Mesendoderm (in vitro differentiated cells): Measurements from ENCODE around the gene B3GNT5.

ENCODE experiments used
- DNase-seq: peaks from one replicate; pipeline ENCODE4 v3.0.0; 2013
- H2AK5ac ChIP-seq: 2 replicates; pipeline ENCODE4 v1.6.1; 2013; ENCODE audit warnings: low read length, inconsistent platforms
- H2BK120ac ChIP-seq: 2 replicates; pipeline ENCODE4 v1.6.1; 2013; ENCODE audit warnings: low read depth, mild to moderate bottlenecking, low read length, moderate library complexity, mixed read lengths
- H2BK15ac ChIP-seq: replicated peaks from 2 replicates; pipeline ENCODE4 v1.6.1; 2013; ENCODE audit warnings: low read depth, mild to moderate bottlenecking, moderate library complexity
- H2BK5ac ChIP-seq: 2 replicates; pipeline ENCODE4 v1.6.1; 2013; ENCODE audit warnings: low read length, inconsistent platforms
- H3K18ac ChIP-seq: 2 replicates; pipeline ENCODE4 v1.6.1; 2013; ENCODE audit warnings: mild to moderate bottlenecking, low read length, mixed read lengths
- H3K23ac ChIP-seq: one replicate; pipeline ENCODE4 v1.6.1; 2013; ENCODE audit warnings: low read length
- H3K27ac ChIP-seq: 2 replicates; pipeline ENCODE4 v1.5.1; 2013; ENCODE audit warnings: low read depth, mild to moderate bottlenecking, inconsistent platforms, low read length, moderate library complexity
- H3K27me3 ChIP-seq: 2 replicates; pipeline ENCODE4 v1.6.1; 2013; ENCODE audit warnings: low read length, control low read depth, mild to moderate bottlenecking, inconsistent platforms; ENCODE audit not compliant: insufficient read depth, poor library complexity
- H3K36me3 ChIP-seq: 2 replicates; pipeline ENCODE4 v1.6.1; 2013; ENCODE audit warnings: low read length, inconsistent platforms; ENCODE audit not compliant: control insufficient read depth, insufficient read depth
- H3K4ac ChIP-seq: one replicate; pipeline ENCODE4 v1.6.1; 2013; ENCODE audit warnings: low read depth, mild to moderate bottlenecking, low read length, moderate library complexity
- H3K4me1 ChIP-seq: 2 replicates; pipeline ENCODE4 v1.6.1; 2013; ENCODE audit warnings: low read depth, low read length, inconsistent platforms; ENCODE audit not compliant: control insufficient read depth
- H3K4me2 ChIP-seq: 2 replicates; pipeline ENCODE4 v1.6.1; 2013; ENCODE audit warnings: low read length
- H3K4me3 ChIP-seq: 2 replicates; pipeline ENCODE4 v1.5.1; 2013; ENCODE audit warnings: mild to moderate bottlenecking, low read length
- H3K56ac ChIP-seq: one replicate; pipeline ENCODE4 v1.6.1; 2013; ENCODE audit warnings: low read length
- H3K79me1 ChIP-seq: 2 replicates; pipeline ENCODE4 v1.6.1; 2013; ENCODE audit warnings: low read length, inconsistent platforms
- H3K79me2 ChIP-seq: 2 replicates; pipeline ENCODE4 v1.6.1; 2013; ENCODE audit warnings: mild to moderate bottlenecking, low read length; ENCODE audit not compliant: control insufficient read depth, insufficient read depth
- H3K9ac ChIP-seq: 2 replicates; pipeline ENCODE4 v1.6.1; 2013; ENCODE audit warnings: low read length, inconsistent platforms
- H4K5ac ChIP-seq: one replicate; pipeline ENCODE4 v1.6.1; 2013; ENCODE audit warnings: low read length
- H4K8ac ChIP-seq: one replicate; pipeline ENCODE4 v1.6.1; 2013; ENCODE audit warnings: low read depth, mild to moderate bottlenecking, control low read depth, low read length, moderate library complexity
- WGBS: extraction: QIAGEN DNeasy Blood & Tissue Kit; methylation state at CpG from one replicate; pipeline ENCODE4 v1.1.7; 2013; ENCODE audit warnings: low lambda C conversion rate, missing lambda C conversion rate; ENCODE audit not compliant: insufficient coverage; ENCODE audit errors: extremely low coverage; 5-methylcytosine and 5-hydroxymethylcytosine counted together

Gene B3GNT5

DNA sequence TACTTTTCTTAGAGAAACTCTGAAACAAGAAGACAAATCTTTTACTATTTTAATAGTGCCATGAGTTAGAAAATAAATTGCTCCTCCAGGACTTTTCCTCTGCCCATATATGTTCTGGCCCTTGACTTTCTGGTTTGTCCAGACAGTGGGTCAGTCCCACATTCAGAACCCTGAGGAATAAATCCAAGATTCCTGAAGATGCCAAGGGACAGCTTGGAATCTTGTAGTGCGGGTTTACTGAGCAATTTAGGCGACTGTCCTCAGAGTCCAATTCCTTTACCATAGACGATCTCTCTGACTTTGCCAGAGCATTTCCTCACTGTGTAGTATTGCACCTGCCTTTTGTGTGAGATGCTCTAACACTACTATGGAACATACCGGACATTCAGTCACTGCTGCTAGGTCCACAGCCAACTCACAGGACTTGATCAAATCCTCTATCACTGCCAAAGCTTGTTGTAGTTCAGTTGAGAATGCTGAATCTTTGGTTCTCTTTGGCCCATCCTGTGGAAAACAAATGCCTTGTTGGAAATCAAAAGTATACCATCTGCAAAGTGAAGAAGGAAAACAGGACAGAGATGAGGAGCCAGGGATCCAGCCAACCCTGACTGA is 37.4 kb upstream of the B3GNT5 start:
- Histone ChIP-seq H4K8ac (no peak overlapping the region), H3K36me3 (no peaks in the 10 kb centered on the region), H2AK5ac (no peak overlapping the region), H3K27ac (no peak overlapping the region), H3K4me2 (no peak overlapping the region), H2BK120ac (no peak overlapping the region), H3K4me3 (no peak overlapping the region), H4K5ac (no peak overlapping the region), H3K9ac (no peak overlapping the region), H3K56ac (no peak overlapping the region), H3K79me2 (no peaks in the 10 kb centered on the region), H2BK15ac (no peak overlapping the region), H3K23ac (no peak overlapping the region), H2BK5ac (no peak overlapping the region), H3K79me1 (no peaks in the 10 kb centered on the region), H3K27me3 (no peaks in the 10 kb centered on the region), H3K4ac (no peak overlapping the region), H3K18ac (no peak overlapping the region), H3K4me1 (no peaks in the 10 kb centered on the region)
- DNase-seq, result no peak
- WGBS, result no CpG with 5 or more reads among the region's 4 CpGs

DNA sequence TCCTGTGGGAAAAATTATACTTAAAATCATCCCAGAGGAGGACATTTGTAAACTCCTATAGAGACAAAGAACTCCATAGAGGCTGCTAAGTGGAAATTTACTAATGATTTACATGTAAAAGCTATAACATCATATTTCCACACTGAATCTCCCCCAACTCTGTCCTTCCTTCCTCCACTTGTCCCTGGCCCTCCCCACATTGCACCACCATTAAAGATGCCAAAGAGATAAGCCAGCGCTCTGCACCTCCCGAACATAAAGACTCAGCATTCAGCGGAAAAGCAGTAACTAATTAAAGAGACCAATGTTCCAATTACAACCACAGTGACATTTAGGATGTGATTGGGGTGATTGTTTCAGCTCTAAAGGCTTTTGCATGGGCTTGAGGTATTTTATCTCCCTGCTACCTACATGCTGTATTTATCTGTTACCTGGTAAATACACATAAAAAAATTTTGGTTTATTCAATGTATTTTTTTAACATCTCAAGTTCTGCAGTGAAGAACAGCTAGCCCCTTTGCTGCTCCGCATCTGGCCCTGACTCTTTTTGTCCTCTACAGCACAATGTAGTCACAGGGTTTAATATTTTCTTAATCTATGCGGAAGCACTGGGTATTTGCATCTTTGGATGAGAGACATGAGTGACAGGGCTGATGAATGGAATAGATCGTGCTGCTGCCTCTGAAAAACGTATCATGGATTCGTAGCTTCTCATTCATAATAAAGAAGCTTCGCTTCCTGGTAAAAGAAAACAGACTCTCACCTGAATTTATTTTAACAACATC is 35.3 kb upstream of the B3GNT5 start:
- DNase-seq, result no peak
- no peak overlapping the region for H3K4me2 ChIP-seq
- H3K23ac ChIP-seq, result no peak overlapping the region
- no peaks in the 10 kb centered on the region for H3K79me1 ChIP-seq
- H3K27me3 ChIP-seq, result no peaks in the 10 kb centered on the region
- H3K9ac ChIP-seq, result no peak overlapping the region
- H3K56ac ChIP-seq, result no peak overlapping the region
- no peaks in the 10 kb centered on the region for H3K36me3 ChIP-seq
- no peak overlapping the region for H4K8ac ChIP-seq
- H3K4me1 ChIP-seq, result peaks cover 2% of the 10 kb centered on the region
- no CpG with 5 or more reads among the region's 9 CpGs for WGBS
- H2AK5ac ChIP-seq, result no peak overlapping the region
- no peak overlapping the region for H3K27ac ChIP-seq
- H2BK120ac ChIP-seq, result no peak overlapping the region
- no peak overlapping the region for H2BK5ac ChIP-seq
- H3K4me3 ChIP-seq, result no peak overlapping the region
- no peak overlapping the region for H3K4ac ChIP-seq
- no peak overlapping the region for H3K18ac ChIP-seq
- no peak overlapping the region for H2BK15ac ChIP-seq
- no peaks in the 10 kb centered on the region for H3K79me2 ChIP-seq
- H4K5ac ChIP-seq, result no peak overlapping the region

DNA sequence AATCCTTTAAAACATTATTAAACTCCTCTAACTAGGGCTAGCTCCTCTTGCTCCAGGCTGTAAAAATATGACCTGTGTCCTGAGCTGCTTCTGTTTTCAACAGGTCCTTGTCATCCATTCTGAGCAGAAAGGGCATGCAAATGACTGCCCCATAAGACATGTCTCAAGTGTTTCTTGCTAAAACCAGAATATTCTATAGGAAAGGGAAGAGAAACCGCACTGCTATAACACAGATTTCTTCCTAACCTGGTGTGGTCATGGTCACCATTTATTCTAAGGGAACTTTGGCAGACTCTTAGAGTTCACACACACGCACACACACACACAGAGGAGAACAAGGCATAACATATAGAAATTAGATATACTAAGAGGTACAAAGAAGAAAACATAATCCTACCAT is 34.2 kb upstream of the B3GNT5 start:
- Histone ChIP-seq H3K27ac (no peak overlapping the region), H3K9ac (no peak overlapping the region), H3K4me1 (peaks cover 2% of the 10 kb centered on the region), H4K8ac (no peak overlapping the region), H2BK120ac (no peak overlapping the region), H3K4me2 (no peak overlapping the region), H3K23ac (no peak overlapping the region), H2AK5ac (no peak overlapping the region), H3K79me1 (no peaks in the 10 kb centered on the region), H4K5ac (no peak overlapping the region), H3K56ac (no peak overlapping the region), H3K79me2 (no peaks in the 10 kb centered on the region), H3K18ac (no peak overlapping the region), H2BK5ac (no peak overlapping the region), H2BK15ac (no peak overlapping the region), H3K4ac (no peak overlapping the region), H3K36me3 (no peaks in the 10 kb centered on the region), H3K4me3 (no peak overlapping the region), H3K27me3 (no peaks in the 10 kb centered on the region)
- no peak for DNase-seq
- no CpG with 5 or more reads among the region's 2 CpGs for WGBS

DNA sequence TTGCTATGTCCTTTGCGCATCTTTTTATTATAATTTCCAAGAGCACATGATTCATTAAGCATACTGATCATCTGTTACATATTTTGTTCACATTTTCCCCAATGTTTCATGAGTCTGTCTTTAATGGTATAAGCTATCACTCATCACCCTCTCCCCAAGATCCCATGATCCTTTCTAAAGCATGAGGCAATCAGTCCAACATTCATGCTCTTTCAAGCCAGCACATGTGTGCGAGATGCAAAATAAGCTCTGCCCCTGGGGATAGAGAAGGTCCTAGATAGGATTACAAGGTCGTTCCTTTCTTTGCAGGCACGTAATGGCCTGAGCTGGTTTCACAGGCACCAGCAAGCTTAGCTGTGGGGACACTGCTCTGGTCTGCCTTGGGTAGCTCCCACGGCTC is 32.2 kb upstream of the B3GNT5 start:
- DNase-seq, result no peak
- Histone ChIP-seq H2AK5ac (no peak overlapping the region), H3K9ac (no peak overlapping the region)

GRCh38 chr3:183222631-183223235 is 30.3 kb upstream of the B3GNT5 start:
- H2AK5ac ChIP-seq, result no peak overlapping the region
- DNase-seq, result peak; percentile 21
- no peak overlapping the region for H2BK120ac ChIP-seq
- WGBS, result no CpG with 5 or more reads among the region's 3 CpGs
- H3K56ac ChIP-seq, result no peak overlapping the region
- peaks cover 2% of the 10 kb centered on the region for H3K4me1 ChIP-seq
- no peak overlapping the region for H3K4me2 ChIP-seq
- H3K27me3 ChIP-seq, result no peaks in the 10 kb centered on the region
- no peak overlapping the region for H2BK15ac ChIP-seq
- H3K36me3 ChIP-seq, result no peaks in the 10 kb centered on the region
- no peak overlapping the region for H3K9ac ChIP-seq
- H3K27ac ChIP-seq, result no peak overlapping the region
- H4K5ac ChIP-seq, result no peak overlapping the region
- no peak overlapping the region for H4K8ac ChIP-seq
- H3K23ac ChIP-seq, result no peak overlapping the region
- no peak overlapping the region for H3K4ac ChIP-seq
- no peaks in the 10 kb centered on the region for H3K79me2 ChIP-seq
- H3K18ac ChIP-seq, result no peak overlapping the region
- H2BK5ac ChIP-seq, result no peak overlapping the region
- H3K79me1 ChIP-seq, result no peaks in the 10 kb centered on the region
- no peak overlapping the region for H3K4me3 ChIP-seq

More for the DNA sequence above, 32.2 kb upstream of the B3GNT5 start:
- Histone ChIP-seq H3K4me1 (peaks cover 2% of the 10 kb centered on the region), H3K4me2 (no peak overlapping the region), H3K18ac (no peak overlapping the region), H3K36me3 (no peaks in the 10 kb centered on the region), H4K5ac (no peak overlapping the region), H3K23ac (no peak overlapping the region), H3K4ac (no peak overlapping the region), H2BK15ac (no peak overlapping the region), H3K27ac (no peak overlapping the region), H3K79me1 (no peaks in the 10 kb centered on the region), H3K27me3 (no peaks in the 10 kb centered on the region), H2BK5ac (no peak overlapping the region), H3K56ac (no peak overlapping the region), H2BK120ac (no peak overlapping the region), H4K8ac (no peak overlapping the region), H3K4me3 (no peak overlapping the region), H3K79me2 (no peaks in the 10 kb centered on the region)
- WGBS, result no CpG with 5 or more reads among the region's 5 CpGs
